Measurements from ENCODE around the gene SLCO2B1.

DNA sequence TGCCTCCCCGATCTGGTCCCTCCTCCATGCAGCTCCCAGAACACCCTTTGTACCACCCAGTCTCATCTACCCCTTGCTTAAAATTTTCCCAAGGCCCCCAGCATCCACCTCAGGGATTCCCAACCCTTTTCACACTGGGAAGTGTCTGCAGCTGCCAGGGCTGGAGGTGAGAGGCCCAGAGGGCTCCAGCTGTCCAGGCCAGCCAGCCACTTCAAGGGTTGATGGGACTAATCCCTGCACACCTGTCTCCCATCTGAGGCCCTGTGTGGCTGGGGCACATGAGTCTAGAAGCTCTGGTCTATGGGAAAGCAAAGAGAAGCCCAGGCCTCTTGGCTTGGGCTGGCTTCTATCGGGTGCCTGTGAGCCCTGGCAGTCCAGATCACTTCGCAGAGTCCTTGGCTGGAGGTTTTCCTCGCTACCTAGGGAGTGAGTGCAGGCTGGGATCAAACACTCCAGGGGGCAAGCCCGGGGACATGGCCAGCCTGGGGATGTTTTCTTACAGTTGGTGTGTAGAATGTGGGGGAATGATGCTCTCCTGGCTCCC, 48.6 kb downstream of the SLCO2B1 start:
- TF ChIP-seq CTCF (IDR thresholded peaks at IDR 0.05) (no peak), POLR2A (IDR thresholded peaks at IDR 0.05) (no peak)
